ENCODE measurements around the gene ARVCF.

ARVCF gene

DNA sequence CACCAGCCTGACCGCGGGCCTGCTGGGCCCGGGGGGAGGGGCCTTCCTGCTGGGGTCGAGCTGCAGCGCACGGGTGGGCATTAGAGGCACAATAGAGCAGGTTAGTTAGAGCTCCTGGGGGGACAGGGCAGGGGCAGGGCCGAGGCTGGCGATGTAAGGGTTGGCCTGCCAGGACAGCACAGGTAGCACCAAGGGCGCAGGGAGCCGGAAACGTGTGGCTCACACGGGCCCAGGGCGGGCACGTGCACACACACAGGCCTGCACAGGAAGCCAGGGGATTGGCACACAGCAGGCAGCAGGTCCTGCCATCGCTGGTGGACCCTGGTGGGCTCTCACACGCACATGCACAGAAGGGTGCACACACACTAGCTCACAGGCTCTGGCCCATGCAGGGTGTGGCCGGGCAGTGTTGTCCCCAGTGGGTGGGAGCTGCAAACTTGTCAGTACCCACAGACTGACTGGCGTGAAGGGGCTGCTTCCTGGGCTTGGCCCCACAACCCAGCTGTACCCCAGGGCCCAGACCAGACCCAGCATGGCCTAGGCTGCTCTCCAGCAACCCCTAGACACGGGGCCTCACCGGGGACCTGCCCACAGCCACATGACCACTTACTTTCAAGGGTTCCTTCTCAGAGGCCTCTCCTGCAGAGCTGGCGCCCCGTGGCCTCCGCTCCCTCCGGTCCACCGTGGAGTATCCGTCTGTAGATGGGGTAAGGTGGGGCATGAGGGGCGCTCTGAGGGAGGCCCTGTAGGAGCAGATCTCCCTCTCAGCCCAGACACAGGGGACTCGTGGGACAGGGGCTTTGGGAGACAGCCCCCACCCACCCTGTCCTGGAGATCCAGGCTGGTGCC is 45.1 kb downstream of the ARVCF start:
- DNase-seq, result no peak

DNA sequence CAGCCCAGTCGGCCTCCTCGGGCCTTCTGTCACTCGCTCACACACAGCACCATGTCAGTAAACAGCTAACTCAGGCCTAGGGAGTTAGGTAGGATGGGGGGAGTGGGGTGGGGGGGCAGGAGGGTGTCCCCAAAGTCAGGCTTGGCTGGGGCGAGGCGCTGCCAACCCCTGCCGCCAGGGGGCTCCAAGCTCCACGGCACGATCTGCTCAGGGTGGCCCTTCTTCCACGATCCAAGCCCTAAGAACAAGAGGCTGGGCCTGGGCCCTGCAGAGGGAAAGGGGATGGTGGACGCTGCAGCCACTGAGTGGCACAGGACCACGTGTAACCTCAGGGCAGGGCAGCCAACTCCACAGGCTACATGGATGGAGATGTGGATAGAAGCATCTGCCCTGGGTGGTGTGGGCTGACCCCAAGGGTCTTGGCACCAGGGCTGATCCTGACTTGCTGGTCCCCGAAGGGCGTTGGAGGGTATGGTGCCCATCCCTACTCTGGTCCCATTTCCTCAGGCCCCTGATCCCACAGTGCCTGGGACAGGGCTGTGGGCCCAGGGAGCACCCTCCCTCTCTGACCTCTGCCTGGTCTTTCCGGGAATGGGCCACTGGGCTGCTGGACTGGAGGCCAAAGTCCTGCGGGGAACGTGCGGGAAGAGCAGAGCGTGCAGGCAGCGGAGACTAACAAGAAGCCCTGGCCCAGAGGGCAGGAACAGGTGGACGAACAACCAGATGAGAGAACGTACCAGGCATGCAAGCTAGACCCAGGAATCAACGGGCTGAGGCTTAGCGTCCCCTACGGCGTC is 45.9 kb downstream of the ARVCF start:
- peak; percentile 85 for DNase-seq

GRCh38 chr22:19970031-19970478 is 46.6 kb downstream of the ARVCF start:
- DNase-seq, result no peak

DNA sequence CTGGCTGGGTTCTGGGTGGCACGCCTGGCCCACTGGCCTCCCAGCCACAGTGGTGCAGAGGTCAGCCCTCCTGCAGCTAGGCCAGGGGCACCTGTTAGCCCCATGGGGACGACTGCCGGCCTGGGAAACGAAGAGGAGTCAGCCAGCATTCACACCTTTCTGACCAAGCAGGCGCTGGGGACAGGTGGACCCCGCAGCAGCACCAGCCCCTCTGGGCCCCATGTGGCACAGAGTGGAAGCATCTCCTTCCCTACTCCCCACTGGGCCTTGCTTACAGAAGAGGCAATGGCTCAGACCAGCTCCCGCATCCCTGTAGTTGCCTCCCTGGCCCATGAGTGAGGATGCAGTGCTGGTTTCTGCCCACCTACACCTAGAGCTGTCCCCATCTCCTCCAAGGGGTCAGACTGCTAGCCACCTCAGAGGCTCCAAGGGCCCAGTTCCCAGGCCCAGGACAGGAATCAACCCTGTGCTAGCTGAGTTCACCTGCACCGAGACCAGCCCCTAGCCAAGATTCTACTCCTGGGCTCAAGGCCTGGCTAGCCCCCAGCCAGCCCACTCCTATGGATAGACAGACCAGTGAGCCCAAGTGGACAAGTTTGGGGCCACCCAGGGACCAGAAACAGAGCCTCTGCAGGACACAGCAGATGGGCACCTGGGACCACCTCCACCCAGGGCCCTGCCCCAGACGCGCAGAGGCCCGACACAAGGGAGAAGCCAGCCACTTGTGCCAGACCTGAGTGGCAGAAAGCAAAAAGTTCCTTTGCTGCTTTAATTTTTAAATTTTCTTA is 47.3 kb downstream of the ARVCF start:
- no peak for DNase-seq

DNA sequence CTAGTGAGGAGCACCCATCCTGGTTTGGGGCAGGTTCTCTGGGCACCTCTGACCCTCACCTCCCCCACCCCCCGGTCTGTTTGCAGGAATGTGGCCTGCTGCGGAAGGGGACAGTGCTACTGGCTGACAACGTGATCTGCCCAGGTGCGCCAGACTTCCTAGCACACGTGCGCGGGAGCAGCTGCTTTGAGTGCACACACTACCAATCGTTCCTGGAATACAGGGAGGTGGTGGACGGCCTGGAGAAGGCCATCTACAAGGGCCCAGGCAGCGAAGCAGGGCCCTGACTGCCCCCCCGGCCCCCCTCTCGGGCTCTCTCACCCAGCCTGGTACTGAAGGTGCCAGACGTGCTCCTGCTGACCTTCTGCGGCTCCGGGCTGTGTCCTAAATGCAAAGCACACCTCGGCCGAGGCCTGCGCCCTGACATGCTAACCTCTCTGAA is 48.2 kb downstream of the ARVCF start:
- DNase-seq, result no peak

DNA sequence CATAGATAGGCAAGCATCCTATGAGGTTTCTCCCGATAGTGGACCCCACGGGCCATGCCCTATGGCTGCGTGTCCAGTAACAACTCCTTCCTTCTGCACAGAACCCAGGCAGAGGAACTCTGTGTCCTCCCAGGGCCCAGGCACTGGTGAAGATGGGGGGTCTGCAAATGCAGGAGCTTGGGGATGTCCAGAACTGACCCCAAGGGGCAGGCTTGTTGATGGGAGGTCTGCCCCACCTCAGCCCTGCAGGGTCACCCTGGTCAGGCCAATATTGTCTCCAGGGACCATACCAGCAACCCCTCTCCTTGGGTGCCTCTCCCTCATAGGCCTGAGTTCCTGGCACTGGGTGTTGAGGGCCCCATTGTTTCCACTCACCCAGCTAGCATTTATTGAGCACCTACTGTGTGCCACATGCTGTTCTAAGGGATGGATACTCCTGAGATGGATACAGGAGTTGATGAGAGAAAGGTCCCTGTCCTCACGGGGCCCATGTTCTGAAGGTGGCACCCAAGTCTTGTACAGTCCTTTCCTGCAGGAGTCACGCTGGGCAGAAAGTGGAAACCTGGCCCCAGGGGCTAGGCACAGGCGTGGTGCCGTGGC is 48.7 kb downstream of the ARVCF start:
- no peak for DNase-seq

DNA sequence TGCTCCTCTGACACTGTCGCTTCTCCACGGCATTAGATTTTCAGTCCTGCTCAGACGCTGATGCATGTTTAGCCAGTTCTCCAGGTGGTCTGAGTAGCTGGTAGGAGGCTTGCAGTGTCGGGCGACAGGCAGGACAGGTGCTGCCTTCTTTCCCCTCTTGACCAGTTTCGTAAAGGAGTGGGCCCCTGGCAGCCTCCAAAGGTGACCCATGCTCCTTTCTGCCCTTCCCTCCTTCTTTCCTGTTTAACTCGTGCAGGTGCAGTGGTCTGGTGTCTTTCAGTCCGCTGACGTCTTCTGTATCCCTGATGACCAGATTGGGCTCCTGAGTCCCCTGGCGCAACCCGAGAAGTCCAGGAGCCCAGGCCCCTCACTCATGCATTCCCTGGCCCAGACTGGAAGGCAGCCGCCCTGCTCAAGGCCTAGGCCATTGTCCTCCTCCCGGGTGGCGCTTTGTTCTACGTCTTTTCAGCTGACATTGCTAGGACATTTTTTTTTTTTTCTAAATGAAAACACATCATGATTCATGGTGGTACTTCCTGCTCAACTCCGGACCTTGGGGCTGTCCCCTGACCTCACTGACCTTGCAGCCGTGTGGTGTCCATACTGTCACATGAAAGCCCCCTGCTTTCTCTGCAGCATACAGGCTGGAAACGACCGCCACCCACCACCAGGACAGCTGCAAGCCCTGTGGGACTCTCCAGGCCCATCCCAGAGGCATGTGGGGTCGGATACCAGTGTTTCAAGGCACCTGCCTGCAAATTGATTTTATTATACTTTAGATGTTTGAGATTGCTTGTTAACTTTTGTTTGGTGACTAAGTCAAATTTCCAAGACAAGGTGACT is 49.5 kb downstream of the ARVCF start:
- DNase-seq, result no peak

DNA sequence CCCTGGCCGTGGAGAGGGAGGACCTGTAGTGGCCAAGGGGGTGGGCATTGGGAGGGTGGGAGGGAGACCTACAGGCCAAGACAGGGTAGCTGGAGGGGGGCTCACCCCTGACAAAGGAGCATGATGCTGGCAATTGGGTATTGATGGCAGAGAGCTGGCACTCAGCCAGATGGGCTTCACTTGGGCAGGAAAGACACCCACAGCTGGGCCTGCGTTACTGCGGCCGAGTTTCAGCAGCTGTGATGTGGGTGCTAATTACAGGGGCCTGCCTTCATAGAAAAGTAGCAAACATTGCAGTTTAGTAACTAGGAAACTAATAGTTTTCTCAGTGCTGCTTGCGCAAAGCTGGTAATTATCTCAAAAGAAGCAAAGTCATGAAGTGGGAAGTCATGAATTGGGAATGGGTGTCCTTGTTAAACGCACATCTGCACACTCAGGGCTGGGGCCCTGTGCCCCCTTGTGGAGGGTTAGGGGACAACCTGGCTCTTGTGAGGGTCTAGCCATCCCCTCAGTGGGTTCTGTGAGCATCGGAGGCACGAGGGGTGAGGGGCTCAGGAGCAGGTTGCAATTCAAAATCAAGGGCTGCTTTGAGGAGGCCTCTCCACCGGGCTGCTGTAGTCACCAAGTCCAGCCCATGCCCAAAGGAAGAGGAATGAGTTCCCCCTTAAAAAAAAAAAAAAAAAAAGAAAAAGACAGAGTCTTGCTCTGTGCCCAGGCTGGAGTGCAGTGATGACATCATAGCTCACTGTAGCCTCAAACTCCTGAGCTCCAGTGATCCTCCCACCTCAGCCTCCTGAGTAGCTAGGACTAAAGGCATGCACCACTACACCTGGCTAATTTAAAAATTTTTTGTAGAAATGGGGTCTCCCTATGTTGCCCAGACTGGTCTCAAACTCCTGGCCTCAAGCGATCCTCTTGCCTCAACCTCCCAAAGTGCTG is 50.6 kb downstream of the ARVCF start:
- peak; percentile 52 for DNase-seq

- DNase-seq, result no peak
Measured at GRCh38 chr22:19964701-19965386, 51.8 kb downstream of the ARVCF start.

DNA sequence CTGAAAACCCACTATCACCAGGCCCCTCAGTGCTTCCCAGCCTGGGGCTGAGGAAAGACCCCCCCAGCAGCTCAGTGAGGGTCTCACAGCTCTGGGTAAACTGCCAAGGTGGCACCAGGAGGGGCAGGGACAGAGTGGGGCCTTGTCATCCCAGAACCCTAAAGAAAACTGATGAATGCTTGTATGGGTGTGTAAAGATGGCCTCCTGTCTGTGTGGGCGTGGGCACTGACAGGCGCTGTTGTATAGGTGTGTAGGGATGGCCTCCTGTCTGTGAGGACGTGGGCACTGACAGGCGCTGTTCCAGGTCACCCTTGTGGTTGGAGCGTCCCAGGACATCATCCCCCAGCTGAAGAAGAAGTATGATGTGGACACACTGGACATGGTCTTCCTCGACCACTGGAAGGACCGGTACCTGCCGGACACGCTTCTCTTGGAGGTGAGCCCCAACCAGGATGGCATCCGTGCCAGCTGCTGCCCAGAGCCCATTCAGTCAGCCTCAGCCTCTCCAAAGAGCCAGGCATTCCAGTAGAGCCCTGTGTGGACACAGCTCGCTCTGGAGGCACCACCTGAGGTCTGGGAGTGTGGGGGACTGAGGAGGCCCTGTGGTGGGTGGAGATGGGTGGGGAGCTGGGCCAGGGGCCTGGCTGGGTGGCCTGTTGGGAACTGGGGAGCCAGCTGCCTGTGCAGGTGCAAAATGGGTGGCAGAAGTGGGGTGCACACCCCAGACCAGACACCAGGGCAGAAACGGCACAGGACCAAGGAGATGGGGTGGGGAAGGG is 52.6 kb downstream of the ARVCF start:
- no peak for DNase-seq

- DNase-seq, result no peak
Measured at GRCh38 chr22:19962909-19963806, 53.5 kb downstream of the ARVCF start.

- peak; percentile 84 for DNase-seq
Measured at GRCh38 chr22:19962246-19962908, 54.2 kb downstream of the ARVCF start.

DNA sequence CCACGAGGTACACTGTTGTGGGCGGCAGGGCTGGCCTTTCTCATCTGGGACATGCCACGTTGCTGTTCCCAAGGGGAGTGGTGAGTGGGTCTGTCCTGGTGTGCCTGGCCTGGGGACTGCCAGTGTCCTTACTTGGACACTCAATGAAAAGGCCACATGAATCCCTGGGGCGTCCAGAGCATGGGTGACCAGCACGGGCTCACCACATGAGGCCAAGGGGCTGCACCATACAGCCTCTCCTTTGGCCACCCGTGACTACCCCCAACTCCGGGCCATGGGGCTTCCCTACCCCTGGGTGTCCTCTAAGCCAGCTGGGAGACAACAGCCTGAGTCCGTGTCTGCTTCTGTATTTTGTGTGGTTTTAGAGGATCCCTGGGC is 54.8 kb downstream of the ARVCF start:
- DNase-seq, result no peak

- no peak for DNase-seq
Measured at GRCh38 chr22:19961201-19961580, 55.4 kb downstream of the ARVCF start.

- DNase-seq, result no peak
Measured at GRCh38 chr22:19960491-19961200, 56.0 kb downstream of the ARVCF start.

- no peak for DNase-seq
Measured at GRCh38 chr22:19959587-19960490, 56.8 kb downstream of the ARVCF start.
